HL-60/S4 treated with phorbol 12-myristate 13-acetate at 8.2 ng/mL for 4 days and 3 days (cell line): ENCODE measurements around the gene LSM3.

Experiments used
- in situ Hi-C: fragments of 300-500 bp; cut with MboI; formaldehyde crosslinking; loops from 2 replicates; pipeline ENCODE4 v1.15.0; 2022; ENCODE audit warnings: low sequenced_read_pairs

Gene LSM3

GRCh38 chr3:14178247-14179113 lies at the start of gene LSM3, which contains the start of gene XPC:
LSM3 (plus strand) TSS chr3:14178817; CDS start chr3:14178861, 44 bp downstream.
XPC (minus strand) TSS chr3:14178601; CDS start chr3:14178568, 33 bp downstream.
- in situ Hi-C loops = no loop called here

- in situ Hi-C loops = no loop called here
Measured at GRCh38 chr3:14129296-14129695, 49.3 kb upstream of the LSM3 start.

GRCh38 chr3:14130230-14130629 lies 48.4 kb upstream of the LSM3 start:
- in situ Hi-C loops = no loop called here

GRCh38 chr3:14130707-14131106 lies 47.9 kb upstream of the LSM3 start:
- in situ Hi-C loops = no loop called here

GRCh38 chr3:14131134-14131533 lies 47.5 kb upstream of the LSM3 start:
- in situ Hi-C loops = no loop called here

GRCh38 chr3:14132120-14132519 lies 46.5 kb upstream of the LSM3 start:
- in situ Hi-C loops = no loop called here

- in situ Hi-C loops = no loop called here
Measured at GRCh38 chr3:14132689-14133088, 45.9 kb upstream of the LSM3 start.

GRCh38 chr3:14133188-14133800 lies 45.3 kb upstream of the LSM3 start:
- in situ Hi-C loops = no loop called here

GRCh38 chr3:14133876-14134275 lies 44.7 kb upstream of the LSM3 start:
- in situ Hi-C loops = no loop called here

- in situ Hi-C loops = no loop called here
Measured at GRCh38 chr3:14134291-14134690, 44.3 kb upstream of the LSM3 start.

GRCh38 chr3:14135581-14135980 lies 43.0 kb upstream of the LSM3 start:
- in situ Hi-C loops = no loop called here

GRCh38 chr3:14137004-14137403 lies 41.6 kb upstream of the LSM3 start:
- in situ Hi-C loops = no loop called here

- in situ Hi-C loops = no loop called here
Measured at GRCh38 chr3:14137445-14137844, 41.2 kb upstream of the LSM3 start.

GRCh38 chr3:14138109-14138877 lies 40.3 kb upstream of the LSM3 start:
- in situ Hi-C loops = no loop called here

GRCh38 chr3:14138878-14139655 lies 39.5 kb upstream of the LSM3 start:
- in situ Hi-C loops = no loop called here

GRCh38 chr3:14139771-14140170 lies 38.8 kb upstream of the LSM3 start:
- in situ Hi-C loops = no loop called here

- in situ Hi-C loops = no loop called here
Measured at GRCh38 chr3:14140668-14141067, 37.9 kb upstream of the LSM3 start.

GRCh38 chr3:14141144-14141543 lies 37.5 kb upstream of the LSM3 start:
- in situ Hi-C loops = no loop called here

GRCh38 chr3:14141602-14142341 lies 36.8 kb upstream of the LSM3 start:
- in situ Hi-C loops = no loop called here
